Stimulated activated CD8-positive, alpha-beta memory T cell treated with anti-CD3 and anti-CD28 coated beads, Interleukin-12 subunit alpha, Interleukin-12 subunit beta, amount 100 ng/mL, for 1 hour (primary cell): ENCODE data around the gene FCHSD1.
"Not testable (repeated sequence)": the region's sequence is repeated elsewhere in the genome, so short reads cannot be mapped to it uniquely, and the experiment has no call there.

Source experiments
- DNase-seq: peaks from one replicate; pipeline ENCODE4 v3.0.0-alpha.2; 2020; ENCODE audit warnings: low read depth

The FCHSD1 gene

DNA sequence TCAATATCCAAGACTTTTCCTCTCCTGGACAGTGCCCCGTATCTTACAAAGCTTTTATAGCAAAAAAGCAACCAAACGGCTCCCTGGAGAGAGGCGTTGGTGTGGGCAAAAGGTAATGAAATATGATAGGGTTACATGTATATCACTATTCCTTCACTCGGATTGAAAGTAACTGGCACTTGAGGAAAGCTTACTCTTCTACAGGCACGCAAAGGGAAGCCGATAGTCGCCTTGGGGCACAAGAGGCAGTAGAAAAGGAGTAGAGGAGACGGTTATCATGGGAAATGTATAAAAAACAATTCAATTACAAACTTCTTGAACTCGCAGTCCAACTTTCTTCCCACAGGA is 33.6 kb downstream of the FCHSD1 start:
- DNase-seq = no peak

DNA sequence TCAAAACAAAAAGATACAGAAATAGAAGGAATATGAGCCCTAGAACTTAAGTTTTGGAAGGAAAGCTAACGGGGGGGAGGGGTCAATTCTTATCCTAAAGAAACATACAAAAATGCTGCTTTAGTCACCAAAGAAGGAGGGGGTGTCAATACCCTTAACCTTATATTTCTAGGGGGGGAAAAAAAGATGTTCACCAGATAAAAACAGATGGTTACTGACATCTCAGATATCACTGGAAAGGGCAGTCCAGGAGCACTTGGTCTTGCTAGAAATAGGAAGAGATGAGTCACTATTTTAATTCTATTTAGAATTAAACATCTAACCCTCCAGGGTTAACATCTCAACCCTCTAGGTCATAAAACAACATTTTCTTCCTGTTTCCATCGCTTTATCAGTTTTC is 34.1 kb downstream of the FCHSD1 start:
- no peak for DNase-seq

DNA sequence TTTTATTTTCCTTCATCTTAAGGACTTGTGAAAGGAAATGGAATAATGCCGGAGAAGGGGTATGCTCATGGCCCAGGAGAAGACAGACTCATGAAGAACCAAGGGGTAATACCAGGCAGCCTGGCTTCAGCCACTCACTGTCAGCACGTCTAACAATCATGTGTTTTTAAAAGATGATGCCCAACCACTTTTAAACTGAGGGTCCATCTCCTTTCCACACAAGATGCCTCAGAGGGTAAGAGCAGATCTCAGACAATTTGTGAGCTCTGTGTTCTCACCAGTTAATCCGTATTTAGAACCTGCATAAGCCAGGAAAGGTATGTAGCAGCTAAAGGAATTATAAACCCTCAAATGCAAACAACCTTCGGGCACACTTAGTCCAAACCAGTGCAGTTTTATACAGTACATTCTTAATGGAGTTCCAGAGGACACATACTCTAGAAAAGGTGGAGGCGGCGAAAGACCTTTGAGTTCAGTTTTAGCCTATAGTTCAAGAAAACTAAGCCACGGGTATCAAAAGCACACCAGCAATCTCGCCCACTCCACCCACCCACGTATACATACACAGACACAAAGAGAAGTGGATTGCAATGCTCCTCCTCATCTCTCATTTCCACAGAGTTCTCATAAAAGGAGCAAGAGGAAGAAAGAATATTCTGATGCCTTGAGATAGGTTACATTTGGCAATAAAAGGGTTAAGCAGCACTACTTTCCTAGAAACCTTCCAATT is 35.1 kb downstream of the FCHSD1 start:
- no peak for DNase-seq

DNA sequence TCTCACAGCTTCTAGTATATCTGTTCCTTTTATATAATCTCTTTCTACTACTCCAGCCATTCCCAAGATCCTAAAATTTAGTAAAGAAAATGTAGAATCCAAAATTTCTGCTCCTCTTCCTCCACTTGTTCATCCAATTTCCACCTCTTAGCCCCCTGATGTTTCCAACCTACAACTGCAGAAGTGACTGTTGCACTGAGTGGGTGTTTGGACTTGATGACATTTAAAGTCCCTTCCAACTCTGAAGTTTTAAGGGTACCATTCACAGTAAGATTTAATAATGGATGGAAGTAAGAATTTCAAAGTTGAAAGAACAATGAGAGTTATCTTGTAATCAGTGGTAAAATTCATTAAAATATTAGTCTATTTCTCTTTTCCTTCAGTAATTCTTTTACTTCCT is 37.9 kb downstream of the FCHSD1 start:
- DNase-seq = no peak

DNA sequence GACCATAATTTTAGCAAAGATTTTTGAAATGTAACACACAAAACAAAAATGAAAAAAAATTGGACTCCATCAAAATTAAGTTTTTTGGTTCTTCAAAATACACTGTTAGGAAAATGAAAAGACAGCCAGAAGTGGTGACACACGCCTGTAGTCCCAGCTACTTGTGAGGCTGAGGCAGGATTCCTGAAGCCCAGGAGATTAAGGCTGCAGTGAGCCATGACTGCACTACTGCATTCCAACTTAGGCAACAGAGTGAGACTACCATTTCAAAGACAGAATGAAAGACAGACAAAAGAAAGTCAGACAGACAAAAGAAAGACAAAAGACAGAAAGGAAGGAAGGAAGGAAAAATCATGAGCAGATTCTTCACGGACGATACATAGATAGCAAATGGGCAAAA is 39.9 kb downstream of the FCHSD1 start:
- no peak for DNase-seq

DNA sequence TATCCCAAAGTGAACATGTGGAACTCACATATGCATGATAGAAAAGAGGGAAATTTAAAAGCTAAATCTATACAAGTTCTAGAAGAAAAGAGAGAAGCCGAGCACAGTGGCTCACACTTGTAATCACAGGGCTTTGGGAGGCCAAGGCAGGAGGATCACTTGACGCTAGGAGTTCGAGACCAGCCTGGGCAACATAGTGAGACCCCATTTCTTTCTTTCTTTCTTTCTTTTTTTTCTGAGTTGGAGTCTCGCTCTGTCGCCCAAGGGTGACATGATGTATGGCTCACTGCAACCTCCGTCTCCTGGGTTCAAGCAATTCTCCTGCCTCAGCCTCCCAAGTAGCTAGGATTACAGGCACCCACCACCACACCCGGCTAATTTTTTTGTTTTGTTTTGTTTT is 41.3 kb downstream of the FCHSD1 start:
- DNase-seq = not testable (repeated sequence)

DNA sequence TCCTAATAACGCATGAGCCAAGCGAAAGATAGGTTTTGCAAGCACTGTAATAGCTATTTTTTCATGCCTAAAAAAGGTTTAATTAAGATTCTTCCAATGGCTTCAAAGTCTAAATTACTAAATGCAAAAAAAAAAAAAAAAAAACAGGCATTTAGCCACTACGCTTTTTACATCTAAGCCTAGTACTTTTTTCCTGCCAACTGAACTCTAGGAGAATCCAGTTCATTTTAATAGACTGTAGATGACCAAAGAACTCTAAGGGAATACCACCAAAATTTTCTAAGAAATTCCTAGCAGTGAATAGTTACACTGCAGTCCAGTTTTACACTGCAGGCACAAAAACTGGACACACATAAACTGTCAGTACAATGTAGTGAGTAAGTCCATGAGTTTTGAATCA is 42.2 kb downstream of the FCHSD1 start:
- no peak for DNase-seq

DNA sequence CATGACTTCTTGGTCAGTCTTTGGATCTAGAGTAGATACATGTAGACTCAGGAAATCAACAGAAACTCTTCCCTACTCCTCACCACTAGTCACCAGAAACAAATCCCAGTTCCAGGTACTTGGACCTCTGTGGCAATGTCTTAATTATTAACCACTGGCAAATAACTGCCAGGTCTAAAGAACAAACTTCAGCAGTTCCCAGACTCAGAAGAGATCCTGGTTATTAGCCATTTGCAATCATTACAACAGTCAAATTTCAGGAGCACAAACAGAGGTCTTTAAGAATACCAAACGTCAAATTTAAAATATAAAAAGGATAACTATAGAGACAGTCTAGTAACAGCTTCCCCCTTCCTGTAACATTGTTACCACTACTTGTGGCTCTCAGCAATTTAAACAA is 42.7 kb downstream of the FCHSD1 start:
- DNase-seq = no peak

DNA sequence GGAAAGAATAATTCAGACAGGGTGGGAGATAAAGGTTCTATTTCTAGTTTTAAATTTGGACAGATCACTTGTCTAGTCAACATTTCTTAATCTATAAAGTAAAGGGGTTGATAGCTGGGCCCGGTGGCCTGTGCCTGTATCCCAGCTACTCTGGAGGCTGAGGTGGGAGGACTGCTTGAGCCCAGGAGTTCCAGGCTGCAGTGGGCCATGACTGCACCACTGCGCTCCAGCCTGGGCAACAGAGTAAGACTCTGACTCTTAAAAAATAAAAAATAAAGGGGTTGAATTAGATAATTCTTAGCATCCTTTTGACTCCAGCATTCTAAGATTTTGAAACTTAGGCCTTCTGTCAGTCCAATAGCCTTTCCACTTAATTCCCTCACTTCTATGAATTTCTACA is 43.2 kb downstream of the FCHSD1 start:
- DNase-seq = no peak

DNA sequence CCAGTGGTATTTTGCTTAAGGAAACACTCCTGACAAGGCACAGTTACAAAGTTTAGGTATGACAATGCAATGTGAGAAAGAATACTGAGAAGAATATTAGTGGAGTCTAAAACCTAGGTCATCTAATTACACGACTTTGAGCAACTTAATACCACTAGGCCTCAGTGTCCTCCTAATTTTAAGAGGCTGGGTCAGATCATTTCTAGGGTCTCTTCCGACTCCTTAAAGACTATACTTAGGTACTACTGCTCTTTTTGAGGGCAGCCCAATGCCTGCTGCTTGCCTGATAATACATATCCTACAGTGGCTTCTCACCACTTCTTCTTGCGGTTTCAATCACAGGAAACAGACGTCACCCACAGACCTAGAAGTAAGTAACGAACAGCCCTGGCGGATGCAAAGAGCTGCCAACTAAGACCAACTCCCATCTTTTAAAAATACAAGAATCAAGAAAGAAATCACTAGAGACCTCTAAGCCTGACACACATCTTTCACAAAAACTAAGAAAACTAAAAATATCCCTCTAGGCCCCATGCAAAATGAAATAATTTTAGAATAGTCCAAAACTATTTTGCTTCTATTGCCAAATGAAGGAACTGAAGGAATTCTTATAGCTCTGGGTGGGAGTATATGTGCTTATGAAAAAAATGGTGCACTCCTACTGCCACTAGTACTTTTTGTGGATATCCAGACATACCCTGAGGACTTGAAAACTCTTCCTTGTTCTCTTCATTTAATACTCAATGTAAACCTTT is 45.5 kb downstream of the FCHSD1 start:
- peak; percentile 66 for DNase-seq

DNA sequence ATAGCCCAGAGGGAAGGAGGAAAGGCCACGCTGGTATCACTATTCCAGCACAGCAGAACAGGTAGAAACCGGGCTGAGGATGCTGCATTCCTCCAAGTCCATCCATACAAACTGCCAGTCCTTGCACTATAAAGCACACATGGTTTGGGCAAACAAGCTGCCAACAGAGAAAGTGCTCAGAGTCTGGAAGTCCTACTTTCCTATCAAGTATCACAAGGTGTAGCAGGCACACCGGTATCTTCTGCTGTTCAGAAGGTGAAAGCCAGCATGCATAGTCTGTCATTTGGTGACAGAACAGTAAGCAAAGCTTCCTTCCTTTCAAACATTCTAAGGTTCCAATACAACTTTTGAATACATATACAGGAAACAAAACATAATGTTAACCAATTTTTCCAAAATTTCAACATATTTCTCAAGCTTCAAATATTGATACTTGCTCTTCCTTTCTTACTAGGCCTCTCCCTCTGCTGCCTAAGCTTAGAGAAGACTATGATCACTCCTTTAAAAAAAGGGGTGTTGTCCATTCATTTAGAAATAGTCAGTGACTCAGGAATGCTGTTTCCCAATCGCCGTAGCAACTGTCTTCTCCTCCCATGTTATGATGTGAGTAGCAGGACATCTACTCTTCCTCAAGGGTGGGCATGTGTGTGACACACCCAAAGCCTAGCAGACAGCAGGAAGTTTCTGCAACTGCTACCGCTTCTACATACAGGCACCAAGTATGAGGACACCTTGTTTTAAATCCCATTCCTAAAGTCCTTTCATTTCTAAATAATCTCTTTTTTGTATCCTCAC is 47.1 kb downstream of the FCHSD1 start:
- no peak for DNase-seq

DNA sequence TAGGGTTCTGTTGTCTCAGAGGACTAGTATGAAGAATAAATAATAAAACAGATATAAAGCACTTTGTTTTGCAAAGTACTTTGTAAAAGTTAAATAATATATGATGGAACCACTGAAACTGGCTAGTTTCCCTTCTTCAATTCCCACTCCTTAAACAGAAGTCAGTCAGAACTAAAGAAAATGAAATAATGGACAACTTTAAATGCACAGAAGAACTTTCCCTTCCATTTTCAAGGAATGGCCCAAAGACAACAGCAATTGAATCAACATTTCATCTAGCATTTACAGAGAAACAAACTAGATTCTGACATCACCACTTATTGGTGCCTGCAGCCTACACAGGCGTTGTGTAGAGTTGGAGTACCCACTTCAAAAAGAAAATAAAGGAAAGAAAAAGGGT is 48.6 kb downstream of the FCHSD1 start:
- DNase-seq = no peak

DNA sequence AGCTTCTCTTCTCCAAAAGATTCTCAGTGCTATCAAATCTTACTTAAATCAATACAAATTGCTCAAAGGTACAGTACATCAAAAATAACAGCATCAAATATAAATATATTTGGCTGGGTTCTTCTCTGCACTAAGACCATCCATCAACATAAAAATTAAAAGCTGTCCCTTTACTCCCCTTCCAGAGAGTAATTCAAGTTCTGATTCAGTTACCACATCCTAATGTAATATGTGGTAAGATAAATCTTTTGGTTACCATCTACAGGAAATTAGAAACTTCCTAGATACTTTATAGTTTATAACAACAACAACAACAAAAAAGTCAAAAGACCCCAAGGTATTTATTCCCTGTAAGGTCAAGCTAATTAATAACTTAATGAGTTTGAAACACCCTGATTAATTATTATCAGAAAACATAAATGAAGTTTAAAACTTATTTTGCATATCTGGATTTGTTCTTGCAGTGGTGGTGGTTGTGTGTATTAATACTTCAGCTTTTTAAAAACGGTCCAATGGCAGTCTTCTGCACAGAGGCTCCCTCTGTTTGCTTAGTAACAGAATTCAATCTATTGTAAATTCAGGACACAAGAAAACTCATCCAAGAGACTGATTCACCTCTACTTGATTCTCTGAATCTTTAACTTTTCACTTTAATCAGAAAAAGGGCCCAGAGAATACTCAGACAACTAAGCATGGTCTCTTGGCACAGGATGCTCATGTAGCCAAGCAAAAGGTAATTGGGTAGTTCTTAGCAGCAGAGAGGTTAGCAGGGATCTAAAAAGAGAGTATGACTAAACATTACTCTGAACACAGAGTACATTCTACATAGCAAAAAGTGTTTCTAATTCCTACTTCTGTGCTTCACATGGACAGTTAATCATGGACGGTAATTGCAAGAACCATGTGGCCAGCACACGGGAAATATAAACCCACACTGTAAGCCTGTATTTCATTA is 52.5 kb downstream of the FCHSD1 start:
- no peak for DNase-seq

DNA sequence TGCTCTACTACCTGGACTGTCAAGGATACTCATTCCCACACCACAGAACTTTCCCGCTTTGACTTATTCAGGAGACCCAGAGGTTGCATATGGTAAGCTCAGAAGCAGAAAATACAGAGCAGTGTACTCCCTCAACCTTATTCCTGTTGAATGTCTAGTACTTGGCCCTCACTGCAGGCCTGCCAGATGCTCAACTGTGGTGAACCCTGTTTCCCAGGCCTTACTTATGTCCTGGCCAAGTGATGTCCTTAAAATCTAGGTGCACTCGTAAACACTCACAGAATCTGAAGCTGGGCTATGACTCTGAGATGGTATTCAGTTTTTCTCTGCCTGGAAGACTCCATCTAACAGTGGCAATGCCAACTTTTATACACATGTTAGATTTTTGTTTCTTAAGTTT is 53.4 kb downstream of the FCHSD1 start:
- no peak for DNase-seq

DNA sequence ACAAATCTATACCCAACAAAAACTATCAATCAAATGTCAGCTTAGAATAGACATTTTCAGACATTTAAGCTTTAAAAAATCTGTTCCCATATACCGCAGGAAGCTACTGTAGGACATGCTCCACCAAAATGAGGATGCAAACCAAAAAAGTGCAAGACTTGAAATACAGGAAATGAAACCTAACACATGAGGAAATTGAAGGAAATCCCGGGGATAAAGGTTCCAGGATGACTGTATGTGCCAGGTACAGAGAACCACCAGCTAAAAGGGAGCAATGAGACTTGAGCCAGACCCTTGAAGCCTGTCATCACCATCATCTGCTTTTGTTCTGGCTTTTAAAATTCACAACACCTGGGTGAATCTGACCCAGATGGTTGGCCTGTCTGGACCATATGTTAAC is 53.8 kb downstream of the FCHSD1 start:
- DNase-seq = no peak

DNA sequence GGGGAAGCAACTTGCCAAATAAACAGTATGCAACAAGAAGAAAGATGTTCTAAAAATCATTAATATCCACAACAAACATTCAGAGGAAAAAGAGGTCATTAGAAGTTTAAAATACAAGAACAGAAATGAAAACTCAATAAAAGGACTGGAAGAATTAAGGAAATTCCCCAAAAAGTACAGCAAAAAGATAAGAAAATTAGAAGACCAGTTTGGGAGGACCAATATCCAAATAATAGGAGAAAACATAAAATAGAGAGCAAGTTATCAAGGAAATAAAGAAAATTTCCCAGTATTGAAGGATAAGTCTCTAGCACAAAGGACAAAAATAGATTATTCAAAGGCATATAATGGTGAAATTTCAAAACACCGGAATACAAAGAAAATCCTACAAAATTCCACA is 54.4 kb downstream of the FCHSD1 start:
- DNase-seq = no peak

DNA sequence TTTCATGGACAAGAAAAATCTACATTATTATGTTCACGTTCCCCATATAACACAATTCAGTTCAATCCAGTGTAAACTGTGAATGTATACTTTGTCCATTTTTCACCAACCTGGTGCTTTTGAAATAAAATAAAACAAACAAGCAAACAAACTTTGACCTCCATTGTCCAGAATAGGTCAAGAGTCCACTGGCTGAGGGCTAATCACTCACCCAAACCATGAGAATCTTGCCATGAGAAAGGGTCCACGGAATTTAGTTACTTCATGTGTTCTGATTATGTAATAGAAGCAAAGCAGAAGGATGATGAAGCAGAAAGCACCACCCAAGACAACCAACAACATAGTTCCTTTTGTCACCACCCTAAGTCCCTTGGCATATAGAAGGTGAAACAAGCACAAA is 61.1 kb downstream of the FCHSD1 start:
- DNase-seq = no peak
